ENCODE results near the gene BLCAP. TPM values are rescaled to one million over a fixed set of nuclear protein-coding genes. Genes with fewer than 3 reads are reported as not detected.

Gene BLCAP
- total and polyA plus RNA-seq, 2 donors (not counting 3 experiments of a cell fraction or from before 2014, with no cell fraction given) = 90.3 to 196 TPM

DNA sequence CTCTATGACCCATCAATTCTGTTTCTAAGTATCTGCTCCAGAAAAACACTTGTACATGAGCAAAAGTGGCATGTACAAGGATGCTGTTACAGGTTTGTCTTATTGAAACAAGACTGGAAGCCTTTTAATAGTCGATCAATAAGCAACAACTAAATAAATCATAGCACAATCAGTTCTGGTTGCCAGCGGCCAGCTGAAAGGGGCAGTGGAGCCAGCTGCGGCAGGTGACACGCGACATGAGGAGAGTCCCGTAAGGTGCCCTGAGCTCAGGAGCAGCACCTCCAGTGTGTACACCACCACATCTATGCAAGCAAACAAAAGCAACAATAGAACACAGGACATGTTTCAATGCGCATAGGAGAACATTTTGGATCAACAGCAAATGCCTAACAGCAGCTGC lies 27.4 kb downstream of the BLCAP start:
- Histone ChIP-seq H3K9me3 (replicated peaks; ENCODE audit: control insufficient read depth, insufficient read depth, low read length) (no peaks in the 10 kb centered on the region), H2AFZ (ENCODE audit: low read depth, low read length) (no peak overlapping the region), H3K27me3 (ENCODE audit: control insufficient read depth in 2 of 2, insufficient read depth in 2 of 2, low read length in 2 of 2) (no peaks in the 10 kb centered on the region), H3K4me2 (ENCODE audit: insufficient read depth, low read length) (no peak overlapping the region), H3K9ac (replicated peaks; ENCODE audit: extremely low read depth, insufficient read depth, low read length) (no peak overlapping the region), H3K36me3 (ENCODE audit: control insufficient read depth in 2 of 2, extremely low read depth in 1 of 2, insufficient read depth in 2 of 2, low read length in 2 of 2) (no peaks in the 10 kb centered on the region), H3K9me1 (replicated peaks; ENCODE audit: control insufficient read depth, extremely low read depth, insufficient read depth, low read length) (no peaks in the 10 kb centered on the region), H3K4me1 (ENCODE audit: control insufficient read depth, extremely low read depth, insufficient read depth, low read length) (no peaks in the 10 kb centered on the region), H3K4me3 (replicated peaks in 1 of 3; ENCODE audit: insufficient read depth in 1 of 3, low read depth in 1 of 3, low read length in 3 of 3) (no peak overlapping the region), H4K20me1 (replicated peaks; ENCODE audit: control insufficient read depth, extremely low read depth, insufficient read depth, low read length) (no peaks in the 10 kb centered on the region), H3K79me2 (ENCODE audit: control insufficient read depth, insufficient read depth, low read length) (no peaks in the 10 kb centered on the region), H3K27ac (ENCODE audit: insufficient read depth, low read depth, low read length) (no peak overlapping the region)
- CTCF ChIA-PET = no interaction called here
- no peak for DNase-seq (ENCODE audit: low read depth, low spot score)
- TF ChIP-seq POLR2AphosphoS5 (IDR thresholded peaks at IDR 0.05; ENCODE audit: insufficient read depth, low read depth, low read length) (no peak), GATA2 (IDR thresholded peaks at IDR 0.05; ENCODE audit: insufficient read depth, insufficient read length, low read depth, low read length) (no peak), POLR2A (IDR thresholded peaks at IDR 0.05; ENCODE audit: low read depth, low read length) (no peak), MYC (IDR thresholded peaks at IDR 0.05; ENCODE audit: low read depth, low read length) (no peak), EZH2 (IDR thresholded peaks at IDR 0.05; ENCODE audit: borderline replicate concordance, low read depth, low read length, severe bottlenecking) (no peak)
- dilution Hi-C loops (cut with MboI; ENCODE audit: extremely low pct_ligation_motif_present, low sequenced_read_pairs) (loop anchor here (25.0 kb wide), 1 partner anchor 238 kb away; the partner anchor contains the start of gene GHRH), intact Hi-C loops (cut with micrococcal nuclease) (no loop called here)
- BruUV-seq (replicated peaks) = no TSS peak
- FAIRE-seq = no peak
- POLR2A ChIA-PET = no interaction called here

- ChIA-PET POLR2A (interaction anchor here (0.5 kb wide), 1 partner anchor 274 kb away, joined by 3 read pairs; no protein-coding TSS in a partner anchor), CTCF (interaction anchor here (1.2 kb wide), 1 partner anchor 13 kb away, joined by 3 read pairs; no protein-coding TSS in a partner anchor)
- no peaks in the 10 kb centered on the region for H3K79me2 ChIP-seq (ENCODE audit: control insufficient read depth, insufficient read depth, low read length)
- H3K9me1 ChIP-seq (replicated peaks; ENCODE audit: control insufficient read depth, extremely low read depth, insufficient read depth, low read length) = no peaks in the 10 kb centered on the region
- H4K20me1 ChIP-seq (replicated peaks; ENCODE audit: control insufficient read depth, extremely low read depth, insufficient read depth, low read length) = no peaks in the 10 kb centered on the region
- BruUV-seq (replicated peaks) = no TSS peak
- H3K36me3 ChIP-seq (ENCODE audit: control insufficient read depth in 2 of 2, extremely low read depth in 1 of 2, insufficient read depth in 2 of 2, low read length in 2 of 2) = no peaks in the 10 kb centered on the region
- TF ChIP-seq GATA2 (IDR thresholded peaks at IDR 0.05; ENCODE audit: insufficient read depth, insufficient read length, low read depth, low read length) = no peak
- TF ChIP-seq MYC (IDR thresholded peaks at IDR 0.05; ENCODE audit: low read depth, low read length) = no peak
- no peak for TF ChIP-seq JUN (IDR thresholded peaks at IDR 0.05; ENCODE audit: borderline replicate concordance, insufficient read depth, insufficient read length, low read depth)
- no peak for TF ChIP-seq POLR2AphosphoS5 (IDR thresholded peaks at IDR 0.05; ENCODE audit: insufficient read depth, low read depth, low read length)
- TF ChIP-seq FOS (IDR thresholded peaks at IDR 0.05; ENCODE audit: borderline replicate concordance, insufficient read depth, low read length) = no peak
- TF ChIP-seq, protein P1, sequence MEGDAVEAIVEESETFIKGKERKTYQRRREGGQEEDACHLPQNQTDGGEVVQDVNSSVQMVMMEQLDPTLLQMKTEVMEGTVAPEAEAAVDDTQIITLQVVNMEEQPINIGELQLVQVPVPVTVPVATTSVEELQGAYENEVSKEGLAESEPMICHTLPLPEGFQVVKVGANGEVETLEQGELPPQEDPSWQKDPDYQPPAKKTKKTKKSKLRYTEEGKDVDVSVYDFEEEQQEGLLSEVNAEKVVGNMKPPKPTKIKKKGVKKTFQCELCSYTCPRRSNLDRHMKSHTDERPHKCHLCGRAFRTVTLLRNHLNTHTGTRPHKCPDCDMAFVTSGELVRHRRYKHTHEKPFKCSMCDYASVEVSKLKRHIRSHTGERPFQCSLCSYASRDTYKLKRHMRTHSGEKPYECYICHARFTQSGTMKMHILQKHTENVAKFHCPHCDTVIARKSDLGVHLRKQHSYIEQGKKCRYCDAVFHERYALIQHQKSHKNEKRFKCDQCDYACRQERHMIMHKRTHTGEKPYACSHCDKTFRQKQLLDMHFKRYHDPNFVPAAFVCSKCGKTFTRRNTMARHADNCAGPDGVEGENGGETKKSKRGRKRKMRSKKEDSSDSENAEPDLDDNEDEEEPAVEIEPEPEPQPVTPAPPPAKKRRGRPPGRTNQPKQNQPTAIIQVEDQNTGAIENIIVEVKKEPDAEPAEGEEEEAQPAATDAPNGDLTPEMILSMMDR (IDR thresholded peaks at IDR 0.05; ENCODE audit: extremely low read depth in 1 of 2, insufficient read depth in 1 of 2, low read depth in 1 of 2, low read length in 2 of 2) = no peak
- TF ChIP-seq, protein P2, sequence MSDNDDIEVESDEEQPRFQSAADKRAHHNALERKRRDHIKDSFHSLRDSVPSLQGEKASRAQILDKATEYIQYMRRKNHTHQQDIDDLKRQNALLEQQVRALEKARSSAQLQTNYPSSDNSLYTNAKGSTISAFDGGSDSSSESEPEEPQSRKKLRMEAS (IDR thresholded peaks at IDR 0.05; ENCODE audit: insufficient read depth, insufficient read length) = no peak
- TF ChIP-seq EZH2 (IDR thresholded peaks at IDR 0.05; ENCODE audit: borderline replicate concordance, low read depth, low read length, severe bottlenecking) = no peak
- TF ChIP-seq POLR2A (IDR thresholded peaks at IDR 0.05; ENCODE audit: low read depth, low read length) = no peak
- H3K4me3 ChIP-seq (replicated peaks in 1 of 3; ENCODE audit: insufficient read depth in 1 of 3, low read depth in 1 of 3, low read length in 3 of 3) = no peak overlapping the region
- intact Hi-C loops (cut with micrococcal nuclease) = no loop called here
- H3K4me2 ChIP-seq (ENCODE audit: insufficient read depth, low read length) = no peak overlapping the region
- no peak overlapping the region for H3K9ac ChIP-seq (replicated peaks; ENCODE audit: extremely low read depth, insufficient read depth, low read length)
- FAIRE-seq (no peak), DNase-seq (ENCODE audit: low read depth, low spot score) (no peak)
- no peaks in the 10 kb centered on the region for H3K9me3 ChIP-seq (replicated peaks; ENCODE audit: control insufficient read depth, insufficient read depth, low read length)
- no peaks in the 10 kb centered on the region for H3K27me3 ChIP-seq (ENCODE audit: control insufficient read depth in 2 of 2, insufficient read depth in 2 of 2, low read length in 2 of 2)
- H2AFZ ChIP-seq (ENCODE audit: low read depth, low read length) = no peak overlapping the region
- H3K4me1 ChIP-seq (ENCODE audit: control insufficient read depth, extremely low read depth, insufficient read depth, low read length) = no peaks in the 10 kb centered on the region
- dilution Hi-C loops (cut with MboI; ENCODE audit: extremely low pct_ligation_motif_present, low sequenced_read_pairs) = no loop called here
- H3K27ac ChIP-seq (ENCODE audit: insufficient read depth, low read depth, low read length) = no peak overlapping the region
Measured at GRCh38 chr20:37498066-37498665, 29.5 kb downstream of the BLCAP start.
